KBM-7 (cell line): ENCODE data around the gene ZNF787.

ENCODE experiments used
- DNase-seq: peaks from one replicate; pipeline ENCODE4 v3.0.0-alpha.2; 2015
- in situ Hi-C: fragments of 300-500 bp; cut with MboI; formaldehyde crosslinking; loops from 2 replicates; pipeline ENCODE4 v1.14.3; 2020; ENCODE audit warnings: low sequenced_read_pairs, low pct_unique_long_range_greater_than_20kb, mixed read lengths

Gene ZNF787

GRCh38 chr19:56094449-56094848 is 26.6 kb downstream of the ZNF787 start:
- in situ Hi-C loops, result no loop called here
- no peak for DNase-seq

- DNase-seq, result no peak
- in situ Hi-C loops, result no loop called here
Observed at GRCh38 chr19:56092685-56093631, 28.1 kb downstream of the ZNF787 start.

GRCh38 chr19:56091751-56092546 is 29.1 kb downstream of the ZNF787 start:
- in situ Hi-C loops, result no loop called here

GRCh38 chr19:56091066-56091490 is 30.0 kb downstream of the ZNF787 start:
- DNase-seq, result no peak
- in situ Hi-C loops, result no loop called here

More at GRCh38 chr19:56091751-56092546, 29.1 kb downstream of the ZNF787 start:
- no peak for DNase-seq

- in situ Hi-C loops, result no loop called here
- no peak for DNase-seq
Observed at GRCh38 chr19:56089344-56089743, 31.8 kb downstream of the ZNF787 start.

GRCh38 chr19:56088497-56089215 is 32.4 kb downstream of the ZNF787 start:
- in situ Hi-C loops, result no loop called here
- DNase-seq, result no peak

DNA sequence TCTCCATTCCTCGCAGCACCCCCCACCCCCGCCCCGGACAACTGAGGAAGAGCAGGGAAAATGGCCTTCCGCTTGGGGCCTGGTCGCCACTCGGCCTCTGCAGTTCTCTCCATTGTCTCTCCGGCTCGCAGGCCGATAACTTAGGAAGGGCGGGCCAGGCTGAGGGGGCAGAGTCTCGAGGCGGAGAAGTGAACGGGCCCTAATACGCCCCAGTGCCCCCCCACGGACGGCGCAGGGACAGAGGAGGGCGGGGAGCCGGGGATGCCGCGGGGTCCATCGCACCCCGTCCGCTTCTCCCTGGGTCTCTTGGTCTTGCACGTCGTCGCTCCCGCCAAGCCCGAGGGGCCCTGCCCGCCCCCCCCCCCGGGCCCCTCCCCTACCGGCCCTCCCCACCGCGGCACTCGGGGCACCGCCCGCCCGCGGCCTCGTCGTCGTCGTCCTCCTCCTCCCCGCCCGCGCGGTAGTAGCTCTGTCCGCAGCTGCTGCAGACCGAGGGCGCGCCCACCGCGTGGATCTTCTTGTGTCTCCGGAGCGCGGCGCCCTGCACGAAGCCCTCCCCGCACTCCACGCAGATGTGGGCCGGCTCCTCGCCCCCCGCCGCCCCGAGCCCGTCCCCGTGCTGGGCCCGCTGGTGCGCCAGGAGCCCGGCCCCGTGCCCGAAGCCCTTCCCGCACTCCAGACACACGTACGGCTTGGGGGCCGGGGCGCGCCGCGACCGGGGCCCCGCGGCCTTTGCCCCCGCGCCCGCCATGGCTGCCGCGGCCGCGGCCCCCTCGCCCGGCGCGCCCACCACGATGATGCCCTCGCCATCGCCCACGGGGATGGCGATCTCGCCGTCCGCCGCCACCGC is 33.2 kb downstream of the ZNF787 start:
- in situ Hi-C loops, result no loop called here

DNA sequence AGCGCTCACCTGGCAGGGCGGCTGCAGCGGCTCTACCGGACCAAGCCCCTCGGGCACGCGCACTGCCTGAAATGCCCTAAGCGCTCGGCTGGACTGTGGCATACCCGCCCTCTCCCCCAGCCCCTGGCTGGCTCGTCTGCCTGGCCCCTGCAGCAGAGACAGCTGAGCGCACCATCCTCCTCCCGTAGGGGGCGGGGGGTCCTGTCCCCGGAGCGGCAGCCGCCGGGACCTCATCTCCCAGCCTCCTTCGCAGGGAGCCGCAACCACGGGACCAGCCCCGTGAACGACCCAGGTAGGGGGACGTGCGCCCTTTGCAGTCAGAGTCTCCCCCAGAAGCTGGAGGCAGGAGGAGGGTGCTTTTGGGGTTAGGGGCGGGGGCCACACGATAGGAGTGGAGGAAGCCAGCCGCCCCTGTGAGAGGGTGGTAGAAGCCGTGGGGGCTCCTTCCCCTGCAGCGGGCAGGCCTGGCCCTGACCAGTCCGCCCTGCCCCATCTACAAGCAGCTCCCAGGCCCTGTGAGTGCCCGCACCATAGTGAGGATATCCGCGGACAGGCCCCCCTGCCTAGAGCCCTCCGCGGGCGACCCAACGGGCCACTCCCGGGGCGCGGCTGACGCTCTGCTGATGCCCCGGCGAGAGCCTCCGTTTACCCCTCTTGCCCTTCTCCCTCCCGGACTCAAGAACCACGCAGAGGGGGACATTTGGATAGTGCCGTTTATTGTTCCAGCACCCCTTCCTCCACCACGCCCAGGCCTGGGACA is 34.2 kb downstream of the ZNF787 start:
- DNase-seq, result no peak
- in situ Hi-C loops, result no loop called here

More for the DNA sequence above, 33.2 kb downstream of the ZNF787 start:
- DNase-seq, result no peak

DNA sequence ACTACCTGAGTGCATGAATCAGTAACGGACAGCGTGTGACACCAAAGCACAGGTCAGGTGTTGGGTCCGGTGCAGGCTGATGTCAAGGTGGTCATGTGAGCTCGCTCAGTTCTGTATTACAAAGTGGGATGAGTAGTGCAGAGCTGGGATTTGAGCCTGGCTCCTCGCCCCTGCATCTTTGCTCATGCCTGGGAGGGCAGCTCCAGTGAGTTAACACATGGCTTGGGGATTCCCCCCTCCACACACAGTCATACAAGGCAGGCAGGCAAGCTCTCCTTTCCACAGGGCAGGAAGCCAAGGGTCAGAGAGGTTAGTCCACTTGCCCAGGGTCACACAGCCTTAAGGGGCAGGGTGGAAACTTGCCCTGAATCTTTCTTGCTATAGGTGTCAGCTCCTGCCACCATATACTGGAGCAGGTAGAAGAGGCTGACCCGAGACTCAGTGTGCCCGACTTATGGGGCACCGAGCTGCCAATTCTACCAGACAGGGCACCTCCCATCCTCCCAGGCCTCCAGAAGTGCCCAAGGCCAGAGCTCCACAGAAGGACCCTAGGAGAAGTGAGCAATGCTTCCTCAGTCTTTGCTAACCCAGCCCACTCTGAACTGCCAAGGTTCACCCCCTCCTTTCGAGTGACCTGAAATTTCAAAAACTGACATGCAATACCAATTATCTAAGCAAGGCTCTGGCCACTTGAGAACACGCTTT is 35.4 kb downstream of the ZNF787 start:
- in situ Hi-C loops, result no loop called here
- DNase-seq, result no peak

DNA sequence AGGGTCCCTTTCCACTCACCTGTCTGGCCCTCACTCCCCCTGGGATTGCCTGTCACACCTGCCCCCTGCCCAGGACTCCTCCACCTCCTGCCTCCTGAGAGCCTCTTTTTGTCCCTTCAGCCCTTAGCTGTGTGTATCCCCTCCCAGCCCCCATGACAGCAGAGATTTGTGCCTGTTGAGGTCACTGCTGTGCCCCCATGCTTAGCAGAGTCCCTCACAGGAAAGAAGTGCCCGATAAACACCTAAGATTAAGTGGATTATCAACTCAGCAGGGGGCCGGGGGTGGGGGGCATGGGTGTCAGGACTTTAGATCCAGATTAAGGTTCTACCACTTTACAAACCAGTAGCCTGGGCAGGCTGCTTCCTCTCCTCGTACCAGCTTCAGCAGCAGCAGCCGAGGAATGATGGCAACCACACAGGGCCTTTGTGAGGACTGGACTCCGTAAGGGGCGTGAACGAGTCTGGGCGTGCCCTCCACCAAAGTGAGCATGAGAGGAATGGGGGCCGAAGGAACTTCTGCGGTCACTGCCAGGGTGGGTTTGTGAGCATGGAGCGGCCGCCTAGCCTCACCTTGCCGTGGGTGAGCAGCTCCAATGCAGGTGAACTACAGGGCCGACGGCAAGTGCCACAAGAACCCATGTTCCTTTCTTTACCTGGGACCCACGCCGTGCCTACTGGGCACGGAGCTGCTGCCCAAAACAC is 36.1 kb downstream of the ZNF787 start:
- in situ Hi-C loops, result no loop called here
- DNase-seq, result no peak

DNA sequence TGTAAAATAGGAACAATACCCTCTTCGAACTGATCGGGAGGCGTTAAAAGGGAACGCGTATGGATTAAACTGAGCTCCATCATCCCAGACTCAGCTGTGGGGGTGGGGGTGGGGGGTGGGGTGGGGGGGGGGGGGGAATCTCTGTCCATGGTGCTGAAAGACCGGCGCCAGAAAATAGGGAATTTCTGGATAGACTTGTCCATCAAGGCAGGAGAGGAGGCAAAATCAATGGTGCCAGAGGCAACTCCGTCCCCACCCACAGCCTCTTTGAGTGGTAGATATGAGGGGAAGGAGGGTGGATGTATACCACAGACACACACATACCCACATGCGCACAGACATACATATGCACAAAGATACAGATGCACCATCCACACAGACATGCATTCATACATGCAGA is 37.4 kb downstream of the ZNF787 start:
- in situ Hi-C loops, result no loop called here
- DNase-seq, result no peak

- DNase-seq, result peak; percentile 95
- in situ Hi-C loops, result no loop called here
Observed at GRCh38 chr19:56080669-56081401, 40.3 kb downstream of the ZNF787 start.

- DNase-seq, result no peak
- in situ Hi-C loops, result loop anchor here (10.0 kb wide), 1 partner anchor 175 kb away; no protein-coding TSS in a partner anchor
Observed at GRCh38 chr19:56079609-56080008, 41.5 kb downstream of the ZNF787 start.

DNA sequence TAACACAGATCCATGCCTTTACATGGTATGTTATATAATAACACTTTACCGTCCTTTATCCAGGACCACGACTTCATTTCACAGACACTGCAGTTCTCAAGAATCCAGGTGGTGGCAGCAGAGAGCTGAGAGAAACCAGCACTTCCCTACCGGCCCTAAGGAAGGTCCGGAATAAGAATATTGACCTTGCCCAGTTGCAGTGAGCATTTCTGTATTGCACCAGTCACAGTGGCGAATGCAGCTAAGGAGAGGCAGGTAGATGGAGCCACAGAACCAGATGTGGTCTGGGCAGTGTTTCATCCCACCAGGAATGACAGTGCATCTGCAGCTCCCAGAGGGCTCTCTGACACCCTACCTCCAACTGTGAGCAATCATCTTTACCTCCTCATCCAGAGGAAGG is 44.6 kb downstream of the ZNF787 start:
- in situ Hi-C loops, result loop anchor here (10.0 kb wide), 1 partner anchor 178 kb away; no protein-coding TSS in a partner anchor

DNA sequence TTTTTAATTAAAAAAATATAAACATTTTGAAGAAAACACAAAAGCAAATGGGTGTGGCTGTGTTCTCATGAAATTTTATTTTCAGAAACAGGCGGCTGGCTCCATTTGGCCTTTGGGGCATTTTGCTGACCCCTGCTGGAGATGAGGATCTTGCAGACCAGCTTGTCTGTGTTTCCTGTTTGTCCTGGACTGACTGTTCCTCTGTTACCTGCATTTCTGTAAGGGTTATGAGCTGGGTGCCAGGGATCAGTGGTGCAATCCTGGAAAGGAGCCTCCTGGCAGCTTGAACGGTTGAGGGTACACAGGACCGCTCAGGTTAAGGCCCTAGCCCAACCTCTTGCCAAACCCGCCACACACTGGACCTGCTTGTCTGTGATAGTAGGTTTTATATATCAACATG is 49.9 kb downstream of the ZNF787 start:
- in situ Hi-C loops, result loop anchor here (10.0 kb wide), 1 partner anchor 184 kb away; no protein-coding TSS in a partner anchor

More for the DNA sequence above, 44.6 kb downstream of the ZNF787 start:
- DNase-seq, result peak; percentile 72

DNA sequence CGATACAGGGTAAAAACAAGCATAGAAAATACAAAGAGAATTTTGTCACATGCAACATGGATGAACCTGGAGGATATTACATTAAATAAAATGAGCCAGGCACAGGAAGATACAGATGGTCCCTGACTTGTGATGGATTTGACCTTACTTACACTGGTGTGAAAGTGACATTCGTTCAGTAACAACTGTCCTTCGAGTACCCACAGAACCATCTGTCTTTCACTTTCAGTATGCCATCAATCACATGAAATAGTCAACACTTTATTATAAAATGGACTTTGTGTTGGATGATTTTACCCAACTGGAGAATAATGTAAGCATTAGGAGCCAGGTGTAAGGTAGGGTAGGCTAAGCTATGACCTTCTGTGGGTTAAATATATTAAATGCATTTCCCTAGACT is 51.5 kb downstream of the ZNF787 start:
- in situ Hi-C loops, result loop anchor here (10.0 kb wide), 1 partner anchor 185 kb away; no protein-coding TSS in a partner anchor
- no peak for DNase-seq

More for the DNA sequence above, 49.9 kb downstream of the ZNF787 start:
- peak; percentile 38 for DNase-seq
